Mesendoderm (in vitro differentiated cells): Measurements from ENCODE around the gene CHD9.

Source experiments
- DNase-seq: peaks from one replicate; pipeline ENCODE4 v3.0.0; 2013
- H2AK5ac ChIP-seq: 2 replicates; pipeline ENCODE4 v1.6.1; 2013; ENCODE audit warnings: low read length, inconsistent platforms
- H2BK120ac ChIP-seq: 2 replicates; pipeline ENCODE4 v1.6.1; 2013; ENCODE audit warnings: low read depth, mild to moderate bottlenecking, low read length, moderate library complexity, mixed read lengths
- H2BK15ac ChIP-seq: replicated peaks from 2 replicates; pipeline ENCODE4 v1.6.1; 2013; ENCODE audit warnings: low read depth, mild to moderate bottlenecking, moderate library complexity
- H2BK5ac ChIP-seq: 2 replicates; pipeline ENCODE4 v1.6.1; 2013; ENCODE audit warnings: low read length, inconsistent platforms
- H3K18ac ChIP-seq: 2 replicates; pipeline ENCODE4 v1.6.1; 2013; ENCODE audit warnings: mild to moderate bottlenecking, low read length, mixed read lengths
- H3K23ac ChIP-seq: one replicate; pipeline ENCODE4 v1.6.1; 2013; ENCODE audit warnings: low read length
- H3K27ac ChIP-seq: 2 replicates; pipeline ENCODE4 v1.5.1; 2013; ENCODE audit warnings: low read depth, mild to moderate bottlenecking, inconsistent platforms, low read length, moderate library complexity
- H3K27me3 ChIP-seq: 2 replicates; pipeline ENCODE4 v1.6.1; 2013; ENCODE audit warnings: low read length, control low read depth, mild to moderate bottlenecking, inconsistent platforms; ENCODE audit not compliant: insufficient read depth, poor library complexity
- H3K36me3 ChIP-seq: 2 replicates; pipeline ENCODE4 v1.6.1; 2013; ENCODE audit warnings: low read length, inconsistent platforms; ENCODE audit not compliant: control insufficient read depth, insufficient read depth
- H3K4ac ChIP-seq: one replicate; pipeline ENCODE4 v1.6.1; 2013; ENCODE audit warnings: low read depth, mild to moderate bottlenecking, low read length, moderate library complexity
- H3K4me1 ChIP-seq: 2 replicates; pipeline ENCODE4 v1.6.1; 2013; ENCODE audit warnings: low read depth, low read length, inconsistent platforms; ENCODE audit not compliant: control insufficient read depth
- H3K4me2 ChIP-seq: 2 replicates; pipeline ENCODE4 v1.6.1; 2013; ENCODE audit warnings: low read length
- H3K4me3 ChIP-seq: 2 replicates; pipeline ENCODE4 v1.5.1; 2013; ENCODE audit warnings: mild to moderate bottlenecking, low read length
- H3K56ac ChIP-seq: one replicate; pipeline ENCODE4 v1.6.1; 2013; ENCODE audit warnings: low read length
- H3K79me1 ChIP-seq: 2 replicates; pipeline ENCODE4 v1.6.1; 2013; ENCODE audit warnings: low read length, inconsistent platforms
- H3K79me2 ChIP-seq: 2 replicates; pipeline ENCODE4 v1.6.1; 2013; ENCODE audit warnings: mild to moderate bottlenecking, low read length; ENCODE audit not compliant: control insufficient read depth, insufficient read depth
- H3K9ac ChIP-seq: 2 replicates; pipeline ENCODE4 v1.6.1; 2013; ENCODE audit warnings: low read length, inconsistent platforms
- H4K5ac ChIP-seq: one replicate; pipeline ENCODE4 v1.6.1; 2013; ENCODE audit warnings: low read length
- H4K8ac ChIP-seq: one replicate; pipeline ENCODE4 v1.6.1; 2013; ENCODE audit warnings: low read depth, mild to moderate bottlenecking, control low read depth, low read length, moderate library complexity
- WGBS: extraction: QIAGEN DNeasy Blood & Tissue Kit; methylation state at CpG from one replicate; pipeline ENCODE4 v1.1.7; 2013; ENCODE audit warnings: low lambda C conversion rate, missing lambda C conversion rate; ENCODE audit not compliant: insufficient coverage; ENCODE audit errors: extremely low coverage; 5-methylcytosine and 5-hydroxymethylcytosine counted together

CHD9 gene

GRCh38 chr16:53281280-53281679 is 226.5 kb downstream of the CHD9 start:
- no peak overlapping the region for H3K4ac ChIP-seq
- no peak overlapping the region for H2BK120ac ChIP-seq
- no peak overlapping the region for H3K23ac ChIP-seq
- H3K4me3 ChIP-seq, result no peak overlapping the region
- no peak overlapping the region for H3K27ac ChIP-seq
- H3K18ac ChIP-seq, result no peak overlapping the region
- no peak overlapping the region for H3K9ac ChIP-seq
- H3K27me3 ChIP-seq, result no peaks in the 10 kb centered on the region
- no CpG with 5 or more reads among the region's 2 CpGs for WGBS
- H3K56ac ChIP-seq, result no peak overlapping the region
- H2BK5ac ChIP-seq, result no peak overlapping the region
- DNase-seq, result no peak
- no peak overlapping the region for H2BK15ac ChIP-seq
- no peaks in the 10 kb centered on the region for H3K79me1 ChIP-seq
- H4K8ac ChIP-seq, result no peak overlapping the region
- H4K5ac ChIP-seq, result no peak overlapping the region
- no peaks in the 10 kb centered on the region for H3K36me3 ChIP-seq
- H2AK5ac ChIP-seq, result no peak overlapping the region
- H3K79me2 ChIP-seq, result no peaks in the 10 kb centered on the region
- H3K4me2 ChIP-seq, result no peak overlapping the region
- no peaks in the 10 kb centered on the region for H3K4me1 ChIP-seq

GRCh38 chr16:53281859-53282258 is 227.1 kb downstream of the CHD9 start:
- H3K56ac ChIP-seq, result no peak overlapping the region
- H4K8ac ChIP-seq, result no peak overlapping the region
- DNase-seq, result no peak
- H3K9ac ChIP-seq, result no peak overlapping the region
- no peak overlapping the region for H2AK5ac ChIP-seq
- H2BK120ac ChIP-seq, result no peak overlapping the region
- no peak overlapping the region for H3K4me3 ChIP-seq
- H3K23ac ChIP-seq, result no peak overlapping the region
- H3K36me3 ChIP-seq, result no peaks in the 10 kb centered on the region
- no peak overlapping the region for H2BK15ac ChIP-seq
- H3K18ac ChIP-seq, result no peak overlapping the region
- WGBS, result 100% methylated on average over 1 of the region's 2 CpGs
- no peak overlapping the region for H3K27ac ChIP-seq
- H4K5ac ChIP-seq, result no peak overlapping the region
- no peaks in the 10 kb centered on the region for H3K4me1 ChIP-seq
- no peak overlapping the region for H3K4ac ChIP-seq
- no peak overlapping the region for H2BK5ac ChIP-seq
- no peaks in the 10 kb centered on the region for H3K79me2 ChIP-seq
- H3K79me1 ChIP-seq, result no peaks in the 10 kb centered on the region
- H3K27me3 ChIP-seq, result no peaks in the 10 kb centered on the region
- no peak overlapping the region for H3K4me2 ChIP-seq

DNA sequence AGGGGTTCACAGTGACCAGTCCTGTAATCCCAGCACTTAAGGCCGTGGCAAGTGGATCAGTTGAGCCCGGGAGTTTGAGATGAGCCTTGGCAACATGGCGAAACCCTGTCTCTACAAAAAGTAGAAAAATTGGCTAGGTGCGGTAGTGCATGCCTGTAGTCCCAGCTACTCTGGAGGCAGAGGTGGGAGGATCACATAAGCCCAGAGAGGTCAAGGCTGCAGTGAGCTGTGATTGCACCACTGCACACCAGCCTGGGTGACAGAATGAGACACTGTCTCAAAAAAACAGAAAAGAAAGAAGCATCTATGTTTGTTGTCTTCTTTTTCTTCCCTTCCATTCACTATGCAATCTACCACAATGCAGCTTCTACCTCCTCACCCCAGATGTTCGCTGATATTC is 227.5 kb downstream of the CHD9 start:
- no peak overlapping the region for H3K18ac ChIP-seq
- no peaks in the 10 kb centered on the region for H3K36me3 ChIP-seq
- H4K5ac ChIP-seq, result no peak overlapping the region
- no peaks in the 10 kb centered on the region for H3K4me1 ChIP-seq
- no CpG with 5 or more reads among the region's 5 CpGs for WGBS
- H3K27ac ChIP-seq, result no peak overlapping the region
- no peak overlapping the region for H3K4me2 ChIP-seq
- H3K79me1 ChIP-seq, result no peaks in the 10 kb centered on the region
- H3K9ac ChIP-seq, result no peak overlapping the region
- DNase-seq, result no peak
- no peak overlapping the region for H3K4ac ChIP-seq
- H3K23ac ChIP-seq, result no peak overlapping the region
- H3K4me3 ChIP-seq, result no peak overlapping the region
- no peak overlapping the region for H2BK5ac ChIP-seq
- no peak overlapping the region for H2BK15ac ChIP-seq
- no peak overlapping the region for H2BK120ac ChIP-seq
- no peak overlapping the region for H3K56ac ChIP-seq
- H2AK5ac ChIP-seq, result no peak overlapping the region
- H4K8ac ChIP-seq, result no peak overlapping the region
- H3K79me2 ChIP-seq, result no peaks in the 10 kb centered on the region
- no peaks in the 10 kb centered on the region for H3K27me3 ChIP-seq

DNA sequence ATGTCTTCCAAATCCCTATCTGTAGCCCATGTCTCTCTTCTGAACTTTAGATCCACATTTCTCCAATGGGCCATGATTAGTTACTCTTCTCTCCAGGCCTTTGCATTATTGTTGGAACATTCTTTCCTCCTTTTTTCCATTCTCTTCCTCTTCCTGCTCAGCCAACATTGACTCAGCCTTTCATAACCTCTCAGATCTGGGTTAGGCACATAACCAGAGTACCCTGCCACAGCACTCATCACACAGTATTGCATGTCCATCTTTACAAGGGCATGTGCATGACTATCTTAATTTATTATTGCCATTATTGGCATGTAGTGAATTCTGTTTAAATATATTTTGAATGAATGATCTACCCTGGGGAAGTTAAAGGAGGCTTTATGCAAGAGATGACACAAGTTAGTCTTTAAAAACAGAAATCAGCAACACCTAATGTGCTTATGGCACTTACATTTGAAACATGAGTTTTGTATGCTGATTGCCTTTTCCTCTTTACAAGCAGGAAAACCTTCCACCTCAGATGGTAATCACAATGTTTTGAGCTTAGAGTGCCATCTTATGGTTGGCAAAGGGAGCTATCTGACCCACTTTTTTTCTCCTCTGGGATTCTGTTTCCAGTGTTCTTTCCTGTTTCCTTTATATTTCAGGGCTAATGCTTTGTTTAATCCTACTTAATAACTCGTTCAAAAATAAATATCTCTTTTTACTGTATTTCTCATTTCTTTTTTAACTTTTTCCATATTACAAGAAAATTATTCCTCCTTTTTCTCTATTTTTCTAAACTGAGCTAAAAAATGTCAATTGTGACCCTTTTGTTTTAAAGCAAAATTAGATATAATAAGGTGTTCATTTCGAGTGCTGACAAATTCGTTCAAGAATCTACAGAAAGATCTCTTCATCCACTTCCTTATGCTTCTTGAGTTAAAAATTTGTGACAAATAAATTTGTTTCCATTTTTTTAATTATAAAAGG is 228.5 kb downstream of the CHD9 start:
- WGBS, result 100% methylated on average over 1 of the region's 3 CpGs
- H2AK5ac ChIP-seq, result no peak overlapping the region
- no peaks in the 10 kb centered on the region for H3K79me2 ChIP-seq
- no peak overlapping the region for H3K4ac ChIP-seq
- H3K18ac ChIP-seq, result no peak overlapping the region
- no peak overlapping the region for H3K56ac ChIP-seq
- no peak overlapping the region for H3K27ac ChIP-seq
- H2BK15ac ChIP-seq, result no peak overlapping the region
- no peak overlapping the region for H3K4me2 ChIP-seq
- no peak overlapping the region for H2BK5ac ChIP-seq
- H3K27me3 ChIP-seq, result no peaks in the 10 kb centered on the region
- no peak overlapping the region for H2BK120ac ChIP-seq
- no peak overlapping the region for H4K8ac ChIP-seq
- peak; percentile 63 for DNase-seq
- H3K4me3 ChIP-seq, result no peak overlapping the region
- no peak overlapping the region for H3K9ac ChIP-seq
- no peaks in the 10 kb centered on the region for H3K4me1 ChIP-seq
- no peaks in the 10 kb centered on the region for H3K79me1 ChIP-seq
- no peak overlapping the region for H3K23ac ChIP-seq
- H4K5ac ChIP-seq, result no peak overlapping the region
- H3K36me3 ChIP-seq, result no peaks in the 10 kb centered on the region

GRCh38 chr16:53285236-53285635 is 230.4 kb downstream of the CHD9 start:
- Histone ChIP-seq H2BK120ac (no peak overlapping the region), H2BK15ac (no peak overlapping the region), H3K79me1 (no peaks in the 10 kb centered on the region), H4K8ac (no peak overlapping the region), H3K4me3 (no peak overlapping the region), H3K9ac (no peak overlapping the region), H4K5ac (no peak overlapping the region), H3K56ac (no peak overlapping the region), H3K36me3 (no peaks in the 10 kb centered on the region), H3K4me2 (no peak overlapping the region), H3K23ac (no peak overlapping the region), H3K4me1 (no peaks in the 10 kb centered on the region), H3K27ac (no peak overlapping the region), H3K79me2 (no peaks in the 10 kb centered on the region), H2AK5ac (no peak overlapping the region), H3K18ac (no peak overlapping the region), H2BK5ac (no peak overlapping the region), H3K4ac (no peak overlapping the region), H3K27me3 (no peaks in the 10 kb centered on the region)
- WGBS, result no CpG with 5 or more reads among the region's 2 CpGs
- no peak for DNase-seq
